Muscle of leg (tissue), 11 donors: Measurements from ENCODE around the gene IVD. TPM values are rescaled to one million over a fixed set of nuclear protein-coding genes. Genes with fewer than 3 reads are reported as not detected.

Experiments
- DNase-seq: peaks from one replicate; pipeline ENCODE4 v3.0.0; 2013
- H3K27ac ChIP-seq: one replicate; pipeline ENCODE4 v1.5.1; 2013; ENCODE audit warnings: mild to moderate bottlenecking, low read length, control low read depth
- H3K27me3 ChIP-seq: one replicate; pipeline ENCODE4 v1.6.1; 2013; ENCODE audit warnings: low read length; ENCODE audit not compliant: control insufficient read depth, insufficient read depth
- H3K36me3 ChIP-seq: one replicate; pipeline ENCODE4 v1.6.1; 2013; ENCODE audit warnings: low read length; ENCODE audit not compliant: control insufficient read depth, insufficient read depth
- H3K4me1 ChIP-seq: one replicate; pipeline ENCODE4 v1.6.1; 2013; ENCODE audit warnings: low read length; ENCODE audit not compliant: control insufficient read depth, insufficient read depth
- H3K4me3 ChIP-seq: one replicate; pipeline ENCODE4 v1.5.1; 2013; ENCODE audit warnings: low read length, control low read depth
- H3K9me3 ChIP-seq: replicated peaks from 2 replicates; pipeline ENCODE4 v1.6.1; 2013; ENCODE audit warnings: low read depth, low read length; ENCODE audit not compliant: control insufficient read depth
- WGBS: methylation state at CpG from one replicate; pipeline ENCODE4 v1.1.5; 2013; ENCODE audit warnings: missing lambda C conversion rate; ENCODE audit not compliant: insufficient coverage; 5-methylcytosine and 5-hydroxymethylcytosine counted together
- polyA plus RNA-seq, 8 donors: library from polyadenylated mRNA; unstranded; fragments of 120-200 nt; gene quantifications; one replicate each; pipeline versions ENCODE4 v1.2.1 to v1.2.3, GENCODE V29; 2013; ENCODE audit warnings: inconsistent platforms in 1 of 8, low replicate concordance in 1 of 8; ENCODE audit not compliant: insufficient read length in 8 of 8, insufficient read depth in 1 of 8
- total RNA-seq: library from RNA; stranded (reverse); fragments of 120-200 nt; gene quantifications from one replicate; pipeline ENCODE4 v1.2.4, GENCODE V29; 2013

IVD gene
- total and polyA plus RNA-seq, 9 donors: 30.5 to 60.3 (median 49.2) TPM

- Histone ChIP-seq H3K4me3 (no peak overlapping the region), H3K27ac (no peak overlapping the region), H3K4me1 (peaks cover 20% of the 10 kb centered on the region), H3K9me3 (no peaks in the 10 kb centered on the region), H3K27me3 (no peaks in the 10 kb centered on the region), H3K36me3 (peaks cover 17% of the 10 kb centered on the region)
- no peak for DNase-seq
- WGBS: 38% methylated on average over 7 of the region's 9 CpGs
Observed at GRCh38 chr15:40454904-40455391, 49.4 kb downstream of the IVD start.

GRCh38 chr15:40456299-40456712, 50.7 kb downstream of the IVD start:
- no peak overlapping the region for H3K27ac ChIP-seq
- H3K4me3 ChIP-seq: no peak overlapping the region
- H3K36me3 ChIP-seq: peaks cover 21% of the 10 kb centered on the region
- WGBS: 73% methylated on average over 7 of the region's 7 CpGs
- no peaks in the 10 kb centered on the region for H3K27me3 ChIP-seq
- peaks cover 20% of the 10 kb centered on the region for H3K4me1 ChIP-seq
- no peaks in the 10 kb centered on the region for H3K9me3 ChIP-seq
- DNase-seq: no peak

GRCh38 chr15:40456738-40457137, 51.1 kb downstream of the IVD start:
- no peaks in the 10 kb centered on the region for H3K27me3 ChIP-seq
- H3K4me1 ChIP-seq: peaks cover 20% of the 10 kb centered on the region
- H3K27ac ChIP-seq: no peak overlapping the region
- no peaks in the 10 kb centered on the region for H3K9me3 ChIP-seq
- 56% methylated on average over 2 of the region's 4 CpGs for WGBS
- peaks cover 23% of the 10 kb centered on the region for H3K36me3 ChIP-seq
- DNase-seq: no peak
- H3K4me3 ChIP-seq: no peak overlapping the region

GRCh38 chr15:40458495-40459371, 53.1 kb downstream of the IVD start:
- no peaks in the 10 kb centered on the region for H3K27me3 ChIP-seq
- WGBS: 92% methylated on average over 34 of the region's 37 CpGs
- peaks cover 20% of the 10 kb centered on the region for H3K4me1 ChIP-seq
- no peaks in the 10 kb centered on the region for H3K9me3 ChIP-seq
- H3K4me3 ChIP-seq: no peak overlapping the region
- H3K36me3 ChIP-seq: peaks cover 35% of the 10 kb centered on the region
- no peak for DNase-seq
- no peak overlapping the region for H3K27ac ChIP-seq

- Histone ChIP-seq H3K27me3 (no peaks in the 10 kb centered on the region), H3K4me1 (peaks cover 22% of the 10 kb centered on the region), H3K4me3 (no peak overlapping the region), H3K36me3 (peaks cover 43% of the 10 kb centered on the region), H3K9me3 (no peaks in the 10 kb centered on the region), H3K27ac (no peak overlapping the region)
- DNase-seq: no peak
- 89% methylated on average over 15 of the region's 19 CpGs for WGBS
Observed at GRCh38 chr15:40459391-40460015, 53.9 kb downstream of the IVD start.

- Histone ChIP-seq H3K4me3 (no peak overlapping the region), H3K4me1 (peaks cover 19% of the 10 kb centered on the region), H3K27ac (no peak overlapping the region), H3K27me3 (no peaks in the 10 kb centered on the region), H3K36me3 (peaks cover 52% of the 10 kb centered on the region), H3K9me3 (no peaks in the 10 kb centered on the region)
- DNase-seq: no peak
- WGBS: 60% methylated on average over 1 of the region's 2 CpGs
Observed at GRCh38 chr15:40460404-40460803, 54.8 kb downstream of the IVD start.

- Histone ChIP-seq H3K36me3 (peaks cover 66% of the 10 kb centered on the region), H3K27me3 (no peaks in the 10 kb centered on the region), H3K4me3 (no peak overlapping the region), H3K27ac (no peak overlapping the region), H3K4me1 (peaks cover 6% of the 10 kb centered on the region), H3K9me3 (no peaks in the 10 kb centered on the region)
- DNase-seq: no peak
- 92% methylated on average over 20 of the region's 21 CpGs for WGBS
Observed at GRCh38 chr15:40461958-40462357, 56.4 kb downstream of the IVD start.

GRCh38 chr15:40463279-40463678, 57.7 kb downstream of the IVD start:
- no peaks in the 10 kb centered on the region for H3K27me3 ChIP-seq
- H3K27ac ChIP-seq: no peak overlapping the region
- H3K4me1 ChIP-seq: peaks cover 6% of the 10 kb centered on the region
- no CpG with 5 or more reads among the region's 2 CpGs for WGBS
- no peak for DNase-seq
- no peaks in the 10 kb centered on the region for H3K9me3 ChIP-seq
- no peak overlapping the region for H3K4me3 ChIP-seq
- peaks cover 69% of the 10 kb centered on the region for H3K36me3 ChIP-seq

GRCh38 chr15:40463886-40464545, 58.4 kb downstream of the IVD start:
- WGBS: 96% methylated on average over 8 of the region's 14 CpGs
- H3K9me3 ChIP-seq: no peaks in the 10 kb centered on the region
- no peak for DNase-seq
- H3K36me3 ChIP-seq: peaks cover 63% of the 10 kb centered on the region
- H3K27ac ChIP-seq: peak overlapping the region; percentile 29
- peaks cover 6% of the 10 kb centered on the region for H3K4me1 ChIP-seq
- H3K4me3 ChIP-seq: no peak overlapping the region
- H3K27me3 ChIP-seq: no peaks in the 10 kb centered on the region

GRCh38 chr15:40464595-40465185, 59.1 kb downstream of the IVD start:
- no CpG with 5 or more reads among the region's 3 CpGs for WGBS
- Histone ChIP-seq H3K9me3 (no peaks in the 10 kb centered on the region), H3K4me3 (no peak overlapping the region), H3K36me3 (peaks cover 57% of the 10 kb centered on the region), H3K27me3 (no peaks in the 10 kb centered on the region), H3K27ac (no peak overlapping the region), H3K4me1 (peaks cover 6% of the 10 kb centered on the region)
- DNase-seq: no peak
